ENCODE results near the gene KRTAP10-8. TPM values are rescaled to one million over a fixed set of nuclear protein-coding genes. Genes with fewer than 3 reads are reported as not detected.

Gene KRTAP10-8
- total and polyA plus RNA-seq, 2 of the 4 experiments (the other 2 are of a cell fraction), result not detected

GRCh38 chr21:44658913-44659595, 47.2 kb downstream of the KRTAP10-8 start:
- no peak overlapping the region for H3K56ac ChIP-seq (ENCODE audit: extremely low read depth, insufficient read depth, low read length)
- no peak overlapping the region for H2AK5ac ChIP-seq (ENCODE audit: low read depth, low read length)
- H3K27ac ChIP-seq (ENCODE audit: insufficient read depth, low read length), result no peak overlapping the region
- H3K18ac ChIP-seq (ENCODE audit: low read depth, low read length), result no peak overlapping the region
- no peak overlapping the region for H3K23ac ChIP-seq (ENCODE audit: low read depth, low read length)
- POLR2A ChIA-PET (ENCODE audit: unreplicated experiment), result no interaction called here
- dilution Hi-C loops (cut with HindIII; ENCODE audit: low sequenced_read_pairs, unreplicated experiment) (no loop called here), intact Hi-C loops (cut with micrococcal nuclease) (loop anchor here (10.0 kb wide), 1 partner anchor 56 kb away; the partner anchor contains the start of gene TSPEAR), in situ Hi-C loops (cut with MboI; ENCODE audit: low sequenced_read_pairs) (no loop called here)
- H3K36me3 ChIP-seq (ENCODE audit: control insufficient read depth, insufficient read depth, low read length), result no peaks in the 10 kb centered on the region
- H3K79me1 ChIP-seq (ENCODE audit: low read depth in 1 of 2, low read length in 2 of 2), result no peaks in the 10 kb centered on the region
- H3K4ac ChIP-seq (ENCODE audit: low read depth, low read length), result no peak overlapping the region
- H2BK20ac ChIP-seq (ENCODE audit: low read depth, low read length), result no peak overlapping the region
- CTCF ChIA-PET, result no interaction called here
- H4K91ac ChIP-seq (ENCODE audit: insufficient read depth, low read depth, low read length), result no peak overlapping the region
- no peak overlapping the region for H4K8ac ChIP-seq (ENCODE audit: low read depth in 2 of 2, low read length in 2 of 2)
- no peak overlapping the region for H3K4me3 ChIP-seq (ENCODE audit: insufficient read depth, low read depth, low read length)
- H3K9me3 ChIP-seq (ENCODE audit: control insufficient read depth, insufficient read depth, low read length), result peaks cover 3% of the 10 kb centered on the region
- no peak overlapping the region for H3K14ac ChIP-seq (replicated peaks; ENCODE audit: low read depth, low read length)
- H2BK120ac ChIP-seq (ENCODE audit: low read depth, low read length), result no peak overlapping the region
- H3K9ac ChIP-seq (ENCODE audit: low read depth, low read length), result no peak overlapping the region
- H2AFZ ChIP-seq (replicated peaks; ENCODE audit: low read length, poor library complexity), result peak overlapping the region; percentile 14
- no peaks in the 10 kb centered on the region for H3K4me1 ChIP-seq (ENCODE audit: control insufficient read depth, insufficient read depth, low read length)
- no peaks in the 10 kb centered on the region for H4K20me1 ChIP-seq (ENCODE audit: insufficient read depth, low read length)
- H3K4me2 ChIP-seq (ENCODE audit: low read depth, low read length), result no peak overlapping the region
- H2BK15ac ChIP-seq (ENCODE audit: low read depth, low read length), result no peak overlapping the region
- H3K27me3 ChIP-seq (ENCODE audit: control insufficient read depth, insufficient read depth, low read length), result peaks cover 2% of the 10 kb centered on the region; the same call in 1 of the 2 replicates
- WGBS, 2 experiments (ENCODE audit: extremely low coverage in 2 of 2, insufficient read length in 1 of 2), result no CpG with 5 or more reads among the region's 11 CpGs
- ATAC-seq (ENCODE audit: low read depth), result no peak
- H2AK9ac ChIP-seq (replicated peaks; ENCODE audit: low read depth, low read length, poor library complexity), result no peak overlapping the region
- TF ChIP-seq USF2 (IDR thresholded peaks at IDR 0.05; ENCODE audit: low read depth, low read length) (no peak), RAD21 (IDR thresholded peaks at IDR 0.05; ENCODE audit: low read length) (no peak), MXI1 (IDR thresholded peaks at IDR 0.05; ENCODE audit: borderline replicate concordance, low read depth, low read length) (no peak), FOS (IDR thresholded peaks at IDR 0.05; ENCODE audit: low read depth, low read length) (no peak), BHLHE40 (IDR thresholded peaks at IDR 0.05; ENCODE audit: low read depth, low read length) (no peak), MAFK (IDR thresholded peaks at IDR 0.05; ENCODE audit: low read depth, low read length) (no peak), CEBPB (IDR thresholded peaks at IDR 0.05; ENCODE audit: low read depth, low read length) (no peak), POLR2A (IDR thresholded peaks at IDR 0.05; ENCODE audit: low read depth, low read length) (no peak), RCOR1 (IDR thresholded peaks at IDR 0.05; ENCODE audit: insufficient replicate concordance, low read length) (no peak), MAZ (IDR thresholded peaks at IDR 0.05; ENCODE audit: borderline replicate concordance, low read depth, low read length) (no peak), NFE2L2 (IDR thresholded peaks at IDR 0.05; ENCODE audit: low read depth, low read length) (no peak), RFX5 (IDR thresholded peaks at IDR 0.05; ENCODE audit: low read depth, low read length) (no peak), CHD1 (IDR thresholded peaks at IDR 0.05; ENCODE audit: low read depth, low read length) (no peak), SMC3 (IDR thresholded peaks at IDR 0.05; ENCODE audit: low read depth, low read length) (no peak), CTCF (conservative IDR thresholded peaks at IDR 0.05; ENCODE audit: low read depth, low read length) (no peak)
- TF ChIP-seq, protein P1, sequence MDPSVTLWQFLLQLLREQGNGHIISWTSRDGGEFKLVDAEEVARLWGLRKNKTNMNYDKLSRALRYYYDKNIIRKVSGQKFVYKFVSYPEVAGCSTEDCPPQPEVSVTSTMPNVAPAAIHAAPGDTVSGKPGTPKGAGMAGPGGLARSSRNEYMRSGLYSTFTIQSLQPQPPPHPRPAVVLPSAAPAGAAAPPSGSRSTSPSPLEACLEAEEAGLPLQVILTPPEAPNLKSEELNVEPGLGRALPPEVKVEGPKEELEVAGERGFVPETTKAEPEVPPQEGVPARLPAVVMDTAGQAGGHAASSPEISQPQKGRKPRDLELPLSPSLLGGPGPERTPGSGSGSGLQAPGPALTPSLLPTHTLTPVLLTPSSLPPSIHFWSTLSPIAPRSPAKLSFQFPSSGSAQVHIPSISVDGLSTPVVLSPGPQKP (IDR thresholded peaks at IDR 0.05; ENCODE audit: borderline replicate concordance, low read depth, low read length), result no peak
- BruUV-seq (replicated peaks), result no TSS peak
- no peaks in the 10 kb centered on the region for H3K9me1 ChIP-seq (ENCODE audit: insufficient read depth, low read length)
- no peak overlapping the region for H2BK5ac ChIP-seq (ENCODE audit: low read depth, low read length, poor library complexity, severe bottlenecking)
- DNase-seq, result no peak
- no peak overlapping the region for H4K5ac ChIP-seq (ENCODE audit: low read depth, low read length)

All from IMR-90 (cell line).